Measurements from ENCODE around the gene HIF3A. TPM values are rescaled to one million over a fixed set of nuclear protein-coding genes. Genes with fewer than 3 reads are reported as not detected.

The HIF3A gene
- total RNA-seq, 4 donors from 2014 or later = 33.3 to 222 (median 60.3) TPM

- no peak for TF ChIP-seq CTCF (IDR thresholded peaks at IDR 0.05; ENCODE audit: low read depth)
Measured at GRCh38 chr19:46326608-46327007, 29.8 kb downstream of the HIF3A start.

GRCh38 chr19:46328079-46328478, 31.2 kb downstream of the HIF3A start:
- TF ChIP-seq CTCF (IDR thresholded peaks at IDR 0.05; ENCODE audit: low read depth) = no peak

- TF ChIP-seq CTCF (IDR thresholded peaks at IDR 0.05; ENCODE audit: low read depth) = no peak
Measured at GRCh38 chr19:46330319-46330918, 33.6 kb downstream of the HIF3A start.

- no peak for TF ChIP-seq CTCF (IDR thresholded peaks at IDR 0.05; ENCODE audit: low read depth)
Measured at GRCh38 chr19:46337487-46337886, 40.6 kb downstream of the HIF3A start.

GRCh38 chr19:46339446-46339845, 42.6 kb downstream of the HIF3A start:
- no peak for TF ChIP-seq CTCF (IDR thresholded peaks at IDR 0.05; ENCODE audit: low read depth)

GRCh38 chr19:46340051-46340659, 43.3 kb downstream of the HIF3A start:
- TF ChIP-seq CTCF (IDR thresholded peaks at IDR 0.05; ENCODE audit: low read depth) = no peak

- no peak for TF ChIP-seq CTCF (IDR thresholded peaks at IDR 0.05; ENCODE audit: low read depth)
Measured at GRCh38 chr19:46341937-46342336, 45.1 kb downstream of the HIF3A start.

All from subcutaneous adipose tissue (tissue), 4 donors.